Activated naive CD4-positive, alpha-beta T cell treated with anti-CD3 and anti-CD28 coated beads, Interleukin-2, amount 50 U/mL, for 72 hours (primary cell): ENCODE data around the gene VPS37D. TPM values are rescaled to one million over a fixed set of nuclear protein-coding genes. Genes with fewer than 3 reads are reported as not detected.
"Not testable (repeated sequence)": the region's sequence is repeated elsewhere in the genome, so short reads cannot be mapped to it uniquely, and the experiment has no call there.

Experiments used
- ATAC-seq, 2 donors: fragments of 150-1000 bp; cut with Tn5 transposase; 2 replicates each; pipeline ENCODE4 v1.10.0; 2021; ENCODE audit warnings: mild to moderate bottlenecking in 2 of 2, moderate library complexity in 2 of 2
- DNase-seq, 2 donors: peaks; one replicate each; pipeline ENCODE4 v3.0.0; 2021 to 2022; ENCODE audit warnings: low spot score in 2 of 2
- H3K27ac Mint-ChIP-seq, 2 donors: one replicate each; pipeline ENCODE4 v1.8.0; 2022; ENCODE audit warnings: mild to moderate bottlenecking in 2 of 2, mixed read lengths in 2 of 2
- H3K36me3 Mint-ChIP-seq, 2 donors: one replicate each; pipeline ENCODE4 v1.8.0; 2022; ENCODE audit warnings: mixed read lengths in 2 of 2
- H3K9me3 Mint-ChIP-seq, 2 donors: one replicate each; pipeline ENCODE4 v1.8.0; 2022; ENCODE audit warnings: mixed read lengths in 2 of 2
- total RNA-seq, 2 donors: library from RNA; stranded (reverse); gene quantifications; one replicate each; pipeline ENCODE4 v1.2.3, GENCODE V29; 2022

The VPS37D gene
- total RNA-seq, 2 donors from 2014 or later: 0.95 TPM; not detected in 1

DNA sequence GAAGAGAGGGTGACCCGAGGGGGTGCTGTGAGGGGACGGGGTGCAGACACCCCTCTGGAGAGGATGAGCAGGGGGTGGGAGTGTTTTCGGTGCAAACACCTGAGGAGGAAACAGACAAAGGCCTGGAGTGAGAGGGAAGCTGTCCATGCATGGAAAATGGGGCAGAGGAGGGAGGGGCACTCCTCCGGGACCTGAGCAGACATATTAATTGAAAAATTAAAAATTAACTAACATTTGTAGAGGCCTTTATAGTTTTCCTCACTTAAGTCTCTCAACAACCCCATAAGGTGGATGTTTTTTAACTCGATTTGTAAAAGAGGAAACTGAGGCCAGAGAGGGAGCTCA is 1.2 kb downstream of the VPS37D start:
- H3K36me3 Mint-ChIP-seq: no peaks in the 10 kb centered on the region
- DNase-seq: no peak
- no peak overlapping the region for H3K27ac Mint-ChIP-seq
- no peaks in the 10 kb centered on the region for H3K9me3 Mint-ChIP-seq
- no peak for ATAC-seq

DNA sequence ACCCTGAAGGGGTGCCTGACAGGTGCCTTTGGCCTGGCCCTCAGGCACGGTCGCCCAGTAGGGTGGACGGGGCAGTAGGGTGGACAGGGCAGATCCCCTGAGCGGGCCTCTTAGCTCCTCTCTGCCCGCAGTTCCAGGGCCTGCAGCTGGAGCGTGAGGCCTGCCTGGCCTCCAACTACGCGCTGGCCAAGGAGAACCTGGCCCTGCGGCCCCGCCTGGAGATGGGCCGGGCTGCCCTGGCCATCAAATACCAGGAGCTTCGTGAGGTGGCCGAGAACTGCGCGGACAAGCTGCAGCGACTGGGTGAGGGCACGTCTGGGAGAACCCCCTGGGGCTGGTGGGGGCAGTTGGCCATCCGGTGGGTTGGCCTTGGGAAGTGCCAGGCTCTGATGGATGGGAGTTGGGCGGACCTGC is 1.7 kb downstream of the VPS37D start:
- ATAC-seq: no peak
- H3K36me3 Mint-ChIP-seq: no peaks in the 10 kb centered on the region
- no peaks in the 10 kb centered on the region for H3K9me3 Mint-ChIP-seq
- H3K27ac Mint-ChIP-seq: no peak overlapping the region
- DNase-seq: no peak

DNA sequence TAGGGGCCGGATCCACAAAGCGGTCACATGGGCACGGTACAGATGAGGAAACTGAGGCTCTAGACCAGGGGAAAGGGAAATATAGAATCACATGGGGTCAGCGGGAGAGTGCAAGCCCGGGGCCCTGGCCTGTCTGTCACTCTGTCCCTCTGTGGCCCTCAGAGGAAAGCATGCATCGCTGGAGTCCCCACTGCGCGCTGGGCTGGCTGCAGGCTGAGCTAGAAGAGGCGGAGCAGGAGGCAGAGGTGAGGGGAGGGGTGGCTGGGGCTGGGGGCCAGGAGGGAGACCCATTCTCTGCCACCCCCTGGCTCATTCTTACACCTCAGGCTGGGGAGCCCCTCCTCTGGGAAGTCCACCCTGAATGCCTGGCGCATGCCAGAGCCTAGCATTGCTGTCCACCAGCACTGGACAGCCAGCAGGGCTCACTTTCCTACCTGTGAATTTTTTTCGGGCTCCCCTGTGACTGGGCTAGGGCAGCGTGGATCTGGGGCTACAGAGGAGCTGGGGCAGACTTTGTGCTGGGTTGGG is 2.3 kb downstream of the VPS37D start:
- no peak for ATAC-seq
- H3K36me3 Mint-ChIP-seq: no peaks in the 10 kb centered on the region
- DNase-seq: no peak
- no peaks in the 10 kb centered on the region for H3K9me3 Mint-ChIP-seq
- no peak overlapping the region for H3K27ac Mint-ChIP-seq

DNA sequence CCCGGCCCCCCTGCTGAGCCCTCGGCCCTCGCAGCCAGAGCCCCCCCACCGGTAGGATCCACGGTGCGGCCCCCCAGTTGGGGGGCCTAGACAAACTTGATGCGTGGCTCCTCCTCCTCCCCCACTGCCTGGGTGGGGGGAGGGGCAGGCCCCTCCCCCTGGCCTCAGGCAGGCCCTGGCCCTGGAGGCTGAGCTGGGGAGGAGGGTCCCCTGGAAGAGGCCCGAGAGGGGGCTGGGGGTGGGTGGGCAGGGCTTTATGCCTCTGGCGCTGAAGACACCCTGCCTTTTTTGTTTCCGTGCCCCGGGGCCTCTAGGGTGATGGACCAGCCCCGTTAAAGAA is 3.7 kb downstream of the VPS37D start:
- no peak overlapping the region for H3K27ac Mint-ChIP-seq
- H3K9me3 Mint-ChIP-seq: no peaks in the 10 kb centered on the region

DNA sequence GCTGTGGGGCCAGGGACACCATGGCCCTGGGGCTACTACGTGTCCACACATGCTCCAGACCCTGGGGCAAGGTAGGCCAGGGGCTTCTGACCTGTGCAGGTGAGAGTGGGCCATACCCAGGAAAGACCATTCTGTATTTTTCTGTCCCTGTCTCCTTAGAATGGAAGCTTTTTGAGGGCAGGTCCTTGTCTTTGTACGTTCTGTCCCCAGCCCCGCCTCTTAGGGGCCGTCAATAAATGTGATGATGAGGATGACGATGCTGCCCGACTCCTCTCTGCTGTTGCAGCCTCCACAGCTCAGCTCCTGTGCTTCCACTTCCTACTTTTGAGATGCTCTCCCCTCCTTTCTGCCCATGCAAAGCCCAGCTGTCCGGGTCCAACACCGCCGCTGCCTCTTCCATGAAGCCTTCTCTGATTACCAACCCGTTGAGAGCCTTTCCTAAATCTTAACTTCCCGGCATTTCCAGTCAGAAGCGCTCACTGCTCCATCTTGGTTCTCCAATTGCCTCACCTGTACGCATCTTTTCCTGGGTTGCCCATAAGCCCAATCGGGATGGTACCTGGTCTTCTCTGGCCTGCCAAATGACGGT is 4.3 kb downstream of the VPS37D start:
- H3K27ac Mint-ChIP-seq: no peak overlapping the region
- no peaks in the 10 kb centered on the region for H3K9me3 Mint-ChIP-seq
- no peaks in the 10 kb centered on the region for H3K36me3 Mint-ChIP-seq
- no peak for DNase-seq
- ATAC-seq: no peak

More for the DNA sequence above, 3.7 kb downstream of the VPS37D start:
- DNase-seq (no peak), ATAC-seq (no peak)
- no peaks in the 10 kb centered on the region for H3K36me3 Mint-ChIP-seq

DNA sequence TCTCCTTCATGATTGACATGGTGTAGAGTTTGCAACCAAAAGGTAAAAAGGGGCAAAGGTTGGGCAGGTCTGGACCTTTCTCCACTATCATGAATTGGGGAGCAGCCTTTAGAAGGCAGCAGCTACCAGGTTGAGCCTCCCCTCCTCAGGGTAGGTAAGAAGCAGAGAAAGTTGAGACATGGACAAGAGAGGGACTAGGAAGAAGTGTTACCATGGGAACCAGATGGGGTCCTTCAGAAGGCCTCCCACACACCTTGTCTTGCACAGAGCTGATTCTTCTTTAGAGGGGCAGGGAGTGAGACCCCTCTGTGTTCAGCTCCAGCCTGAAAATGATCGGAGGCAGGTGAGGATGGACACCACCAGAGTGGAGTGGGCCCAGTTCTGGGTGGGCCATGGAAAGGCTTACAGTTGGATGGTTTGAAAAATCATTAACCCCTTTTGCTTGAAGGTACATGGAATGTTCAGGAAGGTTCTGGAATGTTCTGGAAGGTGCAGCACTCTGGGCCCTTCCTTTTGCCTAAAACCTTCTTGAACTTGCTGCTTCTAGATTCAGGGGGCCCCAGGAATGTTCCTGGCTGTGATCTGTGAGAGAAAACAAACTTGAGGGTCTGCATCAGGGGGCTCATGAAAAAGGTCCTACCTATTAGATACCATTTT is 7.0 kb downstream of the VPS37D start:
- H3K36me3 Mint-ChIP-seq: peaks cover 14 to 20% of the 10 kb centered on the region in 2 donors
- H3K27ac Mint-ChIP-seq: no peak overlapping the region
- ATAC-seq: no peak
- H3K9me3 Mint-ChIP-seq: no peaks in the 10 kb centered on the region
- no peak for DNase-seq

DNA sequence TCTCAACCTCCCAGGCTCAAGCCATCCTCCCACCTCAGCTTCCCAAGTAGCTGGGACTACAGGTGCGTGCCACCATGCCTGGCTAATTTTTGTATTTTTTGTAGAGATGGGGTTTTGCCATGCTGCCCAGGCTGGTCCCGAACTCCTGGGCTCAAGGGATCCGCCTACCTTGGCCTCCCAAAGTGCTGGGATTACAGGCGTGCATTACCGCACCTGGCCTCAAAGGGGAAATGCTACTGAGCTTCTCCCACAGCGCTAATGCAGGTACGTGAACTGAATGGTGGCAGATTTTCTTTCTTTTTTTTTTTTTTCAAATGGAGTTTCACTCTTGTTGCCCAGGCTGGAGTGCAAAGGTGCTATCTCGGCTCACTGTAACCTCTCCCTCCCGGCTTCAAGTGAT is 8.4 kb downstream of the VPS37D start:
- H3K9me3 Mint-ChIP-seq, DNase-seq, H3K27ac Mint-ChIP-seq, ATAC-seq: not testable (repeated sequence)
- peaks cover 18 to 20% of the 10 kb centered on the region in 2 donors for H3K36me3 Mint-ChIP-seq

DNA sequence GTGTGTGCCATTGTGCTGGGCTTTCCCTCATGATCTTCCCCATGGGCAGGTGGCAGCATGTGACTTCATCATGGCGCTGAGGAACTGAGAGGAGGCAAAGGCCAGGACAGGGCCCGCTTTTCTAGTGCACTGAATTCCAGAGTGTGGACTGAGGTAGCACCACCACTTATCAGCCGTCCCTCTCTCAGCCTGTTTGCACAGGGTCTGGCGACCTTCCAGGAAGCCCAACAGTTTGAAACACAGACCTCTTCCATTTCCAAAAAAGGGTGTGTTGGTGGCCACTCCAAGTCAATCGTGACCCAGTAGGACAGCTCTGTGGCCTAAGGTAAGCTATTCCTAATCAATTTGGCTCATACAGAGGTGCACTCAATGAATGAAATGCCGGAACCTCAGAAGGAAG is 11.2 kb downstream of the VPS37D start:
- Mint-ChIP-seq H3K27ac (no peak overlapping the region), H3K9me3 (no peaks in the 10 kb centered on the region), H3K36me3 (peaks cover 27 to 34% of the 10 kb centered on the region in 2 donors)
- no peak for DNase-seq
- ATAC-seq: no peak

DNA sequence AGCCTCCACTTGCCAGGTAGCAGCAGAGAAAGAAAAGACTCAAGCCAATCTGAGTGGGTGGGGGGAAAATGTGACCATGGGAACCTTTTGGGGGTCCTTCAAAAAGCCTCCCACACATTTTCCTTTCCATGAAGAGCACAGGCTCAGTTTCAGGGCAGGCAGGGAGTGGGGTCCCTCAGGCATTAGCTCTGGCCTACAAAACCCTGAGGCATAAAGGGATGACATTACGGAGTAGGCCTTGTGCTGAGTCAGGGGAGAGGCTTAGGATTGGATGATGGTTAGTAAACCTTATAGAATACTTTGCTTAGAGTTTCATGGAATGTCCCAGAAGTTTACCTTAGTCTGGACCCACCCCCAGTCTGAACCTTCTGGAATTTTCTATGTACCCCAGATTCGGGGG is 12.1 kb downstream of the VPS37D start:
- Mint-ChIP-seq H3K36me3 (peaks cover 30 to 37% of the 10 kb centered on the region in 2 donors), H3K27ac (no peak overlapping the region), H3K9me3 (no peaks in the 10 kb centered on the region)
- no peak for ATAC-seq
- DNase-seq: no peak

DNA sequence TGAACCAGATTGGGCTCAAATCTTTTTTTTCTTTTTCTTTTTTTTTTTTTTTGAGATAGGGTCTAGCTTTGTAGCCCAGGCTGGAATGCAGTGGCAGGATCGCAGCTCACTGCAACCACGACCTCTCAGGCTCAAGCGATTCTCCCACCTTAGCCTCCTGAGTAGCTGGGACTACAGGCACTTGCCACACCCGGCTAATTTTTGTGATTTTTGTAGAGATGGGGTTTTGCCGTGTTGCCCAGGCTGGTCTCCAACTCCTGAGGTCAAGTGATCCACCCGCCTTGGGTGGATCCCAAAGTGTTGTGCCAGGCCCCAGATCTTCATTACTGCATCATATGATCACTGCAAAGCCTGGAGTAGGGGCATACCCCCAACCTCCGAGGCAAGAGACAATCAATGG is 12.9 kb downstream of the VPS37D start:
- H3K27ac Mint-ChIP-seq: no peak overlapping the region
- DNase-seq (no peak), ATAC-seq (no peak)
- H3K9me3 Mint-ChIP-seq: no peaks in the 10 kb centered on the region
- H3K36me3 Mint-ChIP-seq: peaks cover 30 to 37% of the 10 kb centered on the region in 2 donors

DNA sequence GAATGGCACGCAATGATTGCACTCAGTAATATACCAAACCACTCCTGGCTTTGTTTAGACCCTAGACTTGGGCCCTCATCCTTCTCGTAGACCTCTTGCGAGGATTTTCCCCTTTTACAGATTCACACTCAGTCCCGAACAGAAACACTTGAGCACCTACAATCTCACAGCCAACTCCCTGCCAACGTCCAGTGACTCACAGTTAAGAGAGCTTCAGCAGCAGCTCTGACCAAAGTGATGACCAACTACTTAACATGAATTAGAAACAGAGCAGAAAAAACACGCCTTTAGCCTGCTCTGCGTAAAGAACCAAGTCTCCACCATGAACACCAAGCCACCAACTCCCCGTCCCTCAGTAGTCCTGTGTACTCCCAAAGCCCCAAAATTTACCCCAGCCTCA is 13.4 kb downstream of the VPS37D start:
- DNase-seq: no peak
- peaks cover 30 to 37% of the 10 kb centered on the region in 2 donors for H3K36me3 Mint-ChIP-seq
- ATAC-seq: no peak
- H3K9me3 Mint-ChIP-seq: no peaks in the 10 kb centered on the region
- H3K27ac Mint-ChIP-seq: peak overlapping the region in 1 of 2 donors; percentile 94

DNA sequence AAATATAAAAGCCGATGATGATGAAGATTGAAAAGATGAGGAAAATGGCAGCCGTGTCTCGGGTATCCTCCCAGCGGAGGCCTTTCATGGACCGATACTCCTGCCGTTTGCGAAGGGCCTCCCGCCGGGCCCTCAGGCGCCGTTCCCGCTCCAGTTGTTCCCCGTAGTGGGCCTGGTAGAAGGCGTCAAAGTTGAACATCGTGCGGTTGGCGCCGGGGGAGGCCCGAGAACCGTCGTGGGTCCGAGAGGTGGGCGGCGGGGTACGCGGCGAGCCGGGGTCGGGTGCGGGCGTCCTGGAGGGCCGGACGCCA is 15.1 kb downstream of the VPS37D start:
- Mint-ChIP-seq H3K9me3 (no peaks in the 10 kb centered on the region), H3K27ac (peak overlapping the region; percentile 94 to 96), H3K36me3 (peaks cover 30 to 36% of the 10 kb centered on the region in 2 donors)
- DNase-seq: no peak
- ATAC-seq: peak in 1 of 2 donors; percentile 2

DNA sequence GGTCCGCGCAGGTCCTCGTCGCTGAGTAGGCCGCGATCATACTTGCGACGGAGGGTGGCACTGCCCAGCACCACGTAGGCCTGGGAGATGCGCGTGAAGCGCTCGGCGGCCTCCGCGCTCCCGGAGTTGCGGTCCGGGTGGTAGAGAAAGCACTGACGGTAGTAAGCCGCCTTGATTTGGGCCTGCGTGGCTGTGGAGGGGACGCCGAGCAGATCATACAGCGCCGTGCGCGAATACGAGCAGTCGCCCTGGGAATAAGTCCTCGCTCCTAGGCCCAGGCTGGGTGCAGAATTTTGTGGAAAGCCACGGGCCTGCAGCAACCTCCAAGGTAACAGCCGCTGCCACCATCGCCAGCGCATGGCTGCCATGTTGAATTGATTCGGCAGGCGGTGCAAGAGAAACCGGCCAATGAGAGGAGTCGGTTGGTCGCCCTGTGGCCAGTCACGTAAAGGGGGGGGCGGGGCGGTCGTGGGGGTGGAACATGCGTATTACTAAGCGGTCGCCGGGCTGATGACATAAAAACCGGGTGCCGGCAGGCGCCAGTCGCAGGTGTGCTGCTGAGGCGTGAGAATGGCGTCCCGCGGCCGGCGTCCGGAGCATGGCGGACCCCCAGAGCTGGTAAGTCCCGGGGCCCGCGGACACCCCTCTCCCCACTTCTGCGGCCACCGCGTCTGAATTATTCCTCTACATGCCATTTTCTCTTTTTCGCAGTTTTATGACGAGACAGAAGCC is 15.6 kb downstream of the VPS37D start, which contains the start of the genes BUD23 and DNAJC30:
BUD23 (plus strand) TSS at position 542 of the 732 bp plus-strand sequence; CDS start at position 571, 29 bp downstream.
DNAJC30 (minus strand) TSS at position 398 of the 732 bp plus-strand sequence; CDS start at position 368, 30 bp downstream.
- peak; percentile 83 to 91 for DNase-seq
- peak within 1 kb of the TSS; percentile 94 to 97 for H3K27ac Mint-ChIP-seq
- peak; percentile 96 to 97 for ATAC-seq
- H3K36me3 Mint-ChIP-seq: peaks cover 25 to 31% of the 10 kb centered on the region in 2 donors
- no peaks in the 10 kb centered on the region for H3K9me3 Mint-ChIP-seq

DNA sequence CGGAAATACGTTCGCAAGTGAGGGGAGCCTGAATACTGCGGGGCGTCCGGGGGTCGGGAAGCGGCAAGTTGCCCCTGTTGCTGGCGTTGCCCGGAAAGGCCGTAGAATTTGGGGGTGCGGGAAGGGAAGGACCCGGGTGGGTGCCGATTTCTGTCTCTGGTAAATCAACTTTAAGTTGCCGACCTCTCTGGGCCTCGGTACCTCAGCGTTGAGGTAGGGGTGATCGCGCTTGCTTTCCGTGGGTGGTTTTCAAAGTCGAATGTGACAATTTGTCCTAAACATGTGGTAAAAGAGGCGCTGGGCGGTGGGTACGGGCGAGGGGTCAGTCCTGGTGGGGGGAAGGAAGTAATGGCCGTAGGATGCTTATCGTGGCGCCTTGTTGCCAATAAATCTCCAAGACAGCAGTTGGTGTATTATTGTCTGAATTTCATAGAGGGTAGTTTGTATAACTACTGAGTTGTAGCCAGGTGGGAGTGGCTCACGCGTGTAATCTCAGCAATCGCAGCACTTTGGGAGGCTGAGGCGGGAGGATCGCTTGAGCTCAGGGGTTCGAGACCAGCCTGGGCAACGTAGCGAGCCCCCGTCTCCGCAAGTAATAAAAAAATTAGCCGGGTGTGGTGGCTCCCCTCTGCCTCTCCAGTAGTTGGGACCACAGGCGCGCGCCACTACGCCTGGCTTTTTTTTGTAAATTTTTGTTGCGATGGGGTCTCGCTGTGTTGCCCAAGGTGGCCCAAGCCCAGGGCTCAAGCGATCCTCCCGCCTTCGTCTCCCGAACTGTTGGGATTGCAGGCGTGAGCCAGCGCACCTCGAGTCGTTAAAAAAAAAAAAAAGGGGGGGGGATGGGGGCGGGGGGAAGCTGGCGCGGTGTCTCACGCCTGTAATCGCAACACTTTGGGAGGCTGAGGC is 16.4 kb downstream of the VPS37D start:
- Mint-ChIP-seq H3K9me3 (no peaks in the 10 kb centered on the region), H3K27ac (peak overlapping the region; percentile 94 to 97), H3K36me3 (peaks cover 26 to 30% of the 10 kb centered on the region in 2 donors)
- no peak for DNase-seq
- ATAC-seq: peak in 1 of 2 donors; percentile 1

DNA sequence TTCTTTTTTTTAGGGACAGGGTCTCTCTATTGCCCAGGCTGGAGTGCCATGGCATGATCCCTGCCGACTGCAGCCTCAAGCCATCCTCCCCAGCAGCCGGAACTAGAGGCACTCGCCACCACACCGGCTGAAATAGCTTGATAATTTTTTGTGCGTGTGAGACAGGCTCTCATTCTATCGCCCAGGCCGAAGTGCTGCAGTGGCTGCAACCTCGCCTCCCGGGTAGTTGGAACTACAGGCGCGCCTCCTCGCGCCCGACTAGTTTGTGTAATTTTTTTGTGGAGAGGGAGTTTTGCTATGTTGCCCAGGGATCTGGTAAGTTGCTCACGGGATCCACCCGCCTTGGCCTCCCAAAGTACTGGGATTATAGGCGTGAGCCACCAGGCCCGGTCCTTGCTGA is 17.7 kb downstream of the VPS37D start:
- ATAC-seq (no peak), DNase-seq (no peak)
- Mint-ChIP-seq H3K36me3 (peaks cover 33 to 34% of the 10 kb centered on the region in 2 donors), H3K27ac (no peak overlapping the region), H3K9me3 (no peaks in the 10 kb centered on the region)

DNA sequence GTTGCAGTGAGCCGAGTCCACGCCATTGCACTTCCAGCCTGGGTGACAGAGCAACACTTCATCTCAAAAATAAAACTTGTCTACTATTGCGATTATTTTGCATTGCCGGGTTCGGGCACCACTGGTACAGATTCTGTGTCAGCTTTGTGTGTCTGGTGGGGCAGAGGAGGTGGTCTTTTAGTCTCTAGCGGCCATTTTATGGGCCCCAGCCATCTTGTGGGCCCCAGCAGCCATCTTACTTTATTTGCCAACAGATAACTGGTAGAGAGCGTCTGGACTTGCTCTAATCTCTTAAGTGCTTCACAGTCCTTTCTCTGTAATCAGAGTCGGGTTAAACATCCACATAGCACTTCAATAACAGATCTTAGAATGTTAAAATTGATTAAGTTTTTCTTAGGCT is 20.7 kb downstream of the VPS37D start:
- no peak for DNase-seq
- Mint-ChIP-seq H3K9me3 (no peaks in the 10 kb centered on the region), H3K36me3 (peaks cover 32 to 36% of the 10 kb centered on the region in 2 donors), H3K27ac (peak overlapping the region; percentile 14 to 26)
- ATAC-seq: no peak
